Activated CD8-positive, alpha-beta T cell treated with anti-CD3 and anti-CD28 coated beads for 36 hours (primary cell): ENCODE measurements around the gene CLIC1. TPM values are rescaled to one million over a fixed set of nuclear protein-coding genes. Genes with fewer than 3 reads are reported as not detected.

Experiments used
- ATAC-seq: fragments of 200-7000 bp; cut with Tn5 transposase; one replicate; pipeline ENCODE4 v1.10.0; 2021; ENCODE audit warnings: mild to moderate bottlenecking, moderate library complexity
- CTCF ChIA-PET: fragments of 350-600 bp; sonication (Branson Sonifier 250); formaldehyde crosslinking; loops from one replicate; lab custom pipeline; 2021; ENCODE audit warnings: antibody characterized with exemption; lab: Charles Lee
- POLR2A ChIA-PET: fragments of 350-600 bp; sonication (Branson Sonifier 250); formaldehyde crosslinking; loops from one replicate; lab custom pipeline; 2021; ENCODE audit warnings: antibody characterized with exemption; lab: Charles Lee
- DNase-seq: peaks from one replicate; pipeline ENCODE4 v3.0.0-alpha.2; 2020
- H3K27ac Mint-ChIP-seq: one replicate; pipeline ENCODE4 v1.8.0; 2021; ENCODE audit warnings: mild to moderate bottlenecking, mixed read lengths
- H3K27me3 Mint-ChIP-seq: one replicate; pipeline ENCODE4 v1.8.0; 2021; ENCODE audit warnings: mixed read lengths
- H3K36me3 Mint-ChIP-seq: one replicate; pipeline ENCODE4 v1.8.0; 2021; ENCODE audit warnings: low read depth, mixed read lengths
- H3K4me1 Mint-ChIP-seq: one replicate; pipeline ENCODE4 v1.8.0; 2021; ENCODE audit warnings: low read depth, mixed read lengths
- H3K4me3 Mint-ChIP-seq: one replicate; pipeline ENCODE4 v1.8.0; 2021; ENCODE audit warnings: mild to moderate bottlenecking, moderate library complexity, mixed read lengths
- H3K9me3 Mint-ChIP-seq: one replicate; pipeline ENCODE4 v1.8.0; 2021; ENCODE audit warnings: mixed read lengths
- CTCF ChIP-seq: fragments of 200-600 bp; IDR thresholded peaks from one replicate; pipeline ENCODE4 v1.8.0; 2022; ENCODE audit warnings: antibody characterized with exemption, mild to moderate bottlenecking
- intact Hi-C: fragments of 100-400 bp; cut with micrococcal nuclease; formaldehyde crosslinking; loops from one replicate; pipeline ENCODE4 v1.10.0; 2022
- total RNA-seq, 2 experiments: library from RNA; stranded (reverse); gene quantifications; one replicate each; pipeline ENCODE4 v1.2.3, GENCODE V29; 2021

The CLIC1 gene
- total RNA-seq, 2 experiments from 2014 or later: 334 to 346 TPM

DNA sequence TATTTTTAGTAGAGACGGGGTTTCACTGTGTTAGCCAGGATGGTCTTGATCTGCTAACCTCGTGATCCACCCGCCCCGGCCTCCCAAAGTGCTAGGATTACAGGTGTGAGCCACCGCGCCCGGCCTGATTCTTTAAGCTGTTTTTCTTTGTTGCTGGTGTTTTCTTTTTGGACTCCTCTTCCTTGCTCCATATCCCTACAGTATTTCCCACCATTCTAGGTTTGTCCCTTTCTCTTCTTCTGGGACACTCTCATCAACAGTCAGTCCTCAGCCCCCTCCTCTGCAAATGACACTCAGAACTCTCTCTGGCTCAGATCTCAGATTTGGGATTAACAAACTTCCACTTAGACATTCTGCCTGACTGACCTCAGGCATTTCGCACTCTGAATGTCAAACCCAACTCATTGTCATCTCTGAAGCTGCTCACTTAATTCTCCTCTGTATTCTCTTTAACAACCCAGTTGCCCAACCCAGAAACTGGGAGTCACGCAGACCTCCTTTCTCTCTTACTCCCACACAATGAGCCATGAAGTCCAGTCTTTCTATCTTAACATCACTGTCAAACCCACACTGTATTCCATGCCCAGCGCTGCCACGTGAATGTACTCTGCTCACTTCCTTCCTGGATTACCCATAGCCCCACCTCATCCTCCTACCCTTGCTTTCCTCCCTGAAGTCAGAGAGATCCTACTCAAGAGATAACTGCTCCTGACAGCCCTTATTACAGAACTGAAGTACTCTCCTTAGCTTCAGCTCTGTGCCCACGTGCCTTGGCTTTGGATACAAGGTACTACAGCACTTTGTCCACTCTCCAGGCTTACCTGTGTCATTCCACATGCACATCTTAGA lies 10.6 kb downstream of the CLIC1 start:
- CTCF ChIA-PET: interaction anchor here (1.0 to 6.5 kb wide), 5 partner anchors 36 to 105 kb away, joined by 3 to 35 read pairs (median 3); no protein-coding TSS in a partner anchor
- TF ChIP-seq CTCF: no peak
- POLR2A ChIA-PET: interaction anchor here (1.0 to 2.0 kb wide), 2 partner anchors 11 to 87 kb away, joined by 4 to 7 read pairs; partner anchors contain the start of gene CLIC1
- H3K36me3 Mint-ChIP-seq: peaks cover 8% of the 10 kb centered on the region
- no peak overlapping the region for H3K4me3 Mint-ChIP-seq
- H3K27me3 Mint-ChIP-seq: no peaks in the 10 kb centered on the region
- DNase-seq: no peak
- H3K9me3 Mint-ChIP-seq: no peaks in the 10 kb centered on the region
- no peak for ATAC-seq
- peaks cover 54% of the 10 kb centered on the region for H3K4me1 Mint-ChIP-seq
- intact Hi-C loops: no loop called here
- no peak overlapping the region for H3K27ac Mint-ChIP-seq

- H3K4me1 Mint-ChIP-seq: peaks cover 41% of the 10 kb centered on the region
- no peak for ATAC-seq
- H3K4me3 Mint-ChIP-seq: no peak overlapping the region
- no peak overlapping the region for H3K27ac Mint-ChIP-seq
- DNase-seq: no peak
- intact Hi-C loops: no loop called here
- H3K9me3 Mint-ChIP-seq: no peaks in the 10 kb centered on the region
- H3K27me3 Mint-ChIP-seq: no peaks in the 10 kb centered on the region
- no peak for TF ChIP-seq CTCF
- ChIA-PET POLR2A (interaction anchor here (0.7 to 1.3 kb wide), 3 partner anchors 9 to 183 kb away, joined by 3 to 4 read pairs (median 4); partner anchors contain the start of gene LY6G6D), CTCF (interaction anchor here (1.0 to 1.7 kb wide), 4 partner anchors 11 to 83 kb away, joined by 3 to 5 read pairs (median 3); partner anchors contain the start of gene LSM2)
- peaks cover 1% of the 10 kb centered on the region for H3K36me3 Mint-ChIP-seq
These were observed 12.2 kb downstream of the CLIC1 start for GRCh38 chr6:31723980-31724691.

- Mint-ChIP-seq H3K27me3 (no peaks in the 10 kb centered on the region), H3K4me3 (no peak within 1 kb of the TSS), H3K9me3 (no peaks in the 10 kb centered on the region), H3K4me1 (peaks cover 36% of the 10 kb centered on the region), H3K36me3 (peaks cover 1% of the 10 kb centered on the region), H3K27ac (no peak within 1 kb of the TSS)
- DNase-seq (no peak), ATAC-seq (no peak)
- no peak for TF ChIP-seq CTCF
- intact Hi-C loops: no loop called here
- ChIA-PET POLR2A (interaction anchor here (0.8 to 2.1 kb wide), 6 partner anchors 9 to 83 kb away, joined by 3 to 5 read pairs (median 4); partner anchors contain the start of genes LSM2 and LY6G6D), CTCF (interaction anchor here (1.0 to 1.7 kb wide), 3 partner anchors 12 to 84 kb away, joined by 3 to 5 read pairs (median 3); partner anchors contain the start of gene LSM2)
These were observed 12.9 kb downstream of the CLIC1 start, which contains the start of gene MPIG6B for GRCh38 chr6:31723245-31723979. Gene MPIG6B (plus strand): TSS chr6:31723373. CDS start chr6:31723384, 11 bp downstream.

- TF ChIP-seq CTCF: no peak
- no peak overlapping the region for H3K27ac Mint-ChIP-seq
- no peaks in the 10 kb centered on the region for H3K27me3 Mint-ChIP-seq
- H3K4me3 Mint-ChIP-seq: no peak overlapping the region
- H3K9me3 Mint-ChIP-seq: no peaks in the 10 kb centered on the region
- no peaks in the 10 kb centered on the region for H3K36me3 Mint-ChIP-seq
- peaks cover 25% of the 10 kb centered on the region for H3K4me1 Mint-ChIP-seq
- ChIA-PET CTCF (interaction anchor here (1.2 kb wide), 1 partner anchor 34 kb away, joined by 3 read pairs; no protein-coding TSS in a partner anchor), POLR2A (interaction anchor here (1.9 to 2.1 kb wide), 2 partner anchors 44 to 58 kb away, joined by 5 to 6 read pairs; partner anchors contain the start of gene GPANK1)
- ATAC-seq (no peak), DNase-seq (no peak)
- intact Hi-C loops: no loop called here
These were observed 14.2 kb downstream of the CLIC1 start for GRCh38 chr6:31722173-31722572.
